ENCODE data around the gene MTFP1.

The MTFP1 gene

DNA sequence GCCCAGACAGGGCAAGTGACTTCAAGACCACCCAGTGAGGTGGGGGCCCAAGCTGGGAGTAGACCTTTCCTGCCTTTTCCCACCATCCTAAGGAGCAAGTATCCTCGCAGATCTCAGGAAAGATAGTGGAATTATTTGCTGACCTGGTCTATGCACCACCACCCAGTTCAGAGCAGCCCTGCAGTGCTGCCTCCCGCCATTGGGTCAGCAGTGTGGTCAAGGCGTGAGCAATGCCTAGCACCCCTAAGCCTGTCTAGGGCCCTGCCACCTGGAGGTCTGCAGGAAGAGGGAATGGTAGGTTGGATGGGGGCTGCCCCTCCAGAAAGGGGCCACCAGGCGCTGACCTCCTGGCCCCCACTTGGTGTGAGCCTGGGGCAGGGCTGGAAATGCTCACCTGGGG lies 6.5 kb downstream of the MTFP1 start:
- Histone ChIP-seq H3K4me3 (ENCODE audit: low read depth in 1 of 2, low read length in 2 of 2) (no peak overlapping the region), H3K27me3 (ENCODE audit: control insufficient read depth in 1 of 2, insufficient read depth in 2 of 2, low read length in 2 of 2) (no peaks in the 10 kb centered on the region), H3K36me3 (ENCODE audit: insufficient read depth, low read length) (no peaks in the 10 kb centered on the region), H3K27ac (ENCODE audit: low read depth, low read length) (no peak overlapping the region), H3K9me3 (ENCODE audit: low read length) (no peaks in the 10 kb centered on the region), H3K9ac (ENCODE audit: low read length) (no peak overlapping the region), H3K4me1 (ENCODE audit: insufficient read depth, low read length) (no peaks in the 10 kb centered on the region)

DNA sequence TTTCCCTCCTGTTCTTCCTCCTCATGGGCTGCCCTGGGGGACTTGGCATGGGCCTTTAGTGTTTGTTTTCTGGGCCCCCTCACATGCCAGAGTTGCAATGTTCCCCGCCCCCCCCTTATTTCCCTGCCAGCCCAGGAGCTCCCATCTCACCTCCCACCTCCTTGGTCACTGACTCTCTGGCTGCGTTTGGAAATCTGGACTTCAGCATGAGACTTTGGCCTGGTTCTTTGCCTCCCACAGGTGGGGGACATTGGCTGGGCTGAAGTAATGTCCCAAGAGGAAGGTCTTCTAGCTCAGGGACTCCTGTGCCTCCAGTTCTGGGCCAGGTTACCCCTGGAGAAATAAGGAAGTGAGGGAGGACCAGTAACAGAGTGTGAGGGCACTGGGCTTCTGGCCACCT lies 7.0 kb downstream of the MTFP1 start:
- H3K27ac ChIP-seq (ENCODE audit: low read depth, low read length), result no peak overlapping the region
- H3K9me3 ChIP-seq (ENCODE audit: low read length), result no peaks in the 10 kb centered on the region
- no peaks in the 10 kb centered on the region for H3K36me3 ChIP-seq (ENCODE audit: insufficient read depth, low read length)
- no peak overlapping the region for H3K9ac ChIP-seq (ENCODE audit: low read length)
- H3K4me1 ChIP-seq (ENCODE audit: insufficient read depth, low read length), result no peaks in the 10 kb centered on the region
- no peaks in the 10 kb centered on the region for H3K27me3 ChIP-seq (ENCODE audit: control insufficient read depth in 1 of 2, insufficient read depth in 2 of 2, low read length in 2 of 2)
- no peak overlapping the region for H3K4me3 ChIP-seq (ENCODE audit: low read depth in 1 of 2, low read length in 2 of 2)

GRCh38 chr22:30433227-30433626 lies 7.7 kb downstream of the MTFP1 start:
- Histone ChIP-seq H3K4me1 (ENCODE audit: insufficient read depth, low read length) (no peaks in the 10 kb centered on the region), H3K4me3 (ENCODE audit: low read depth in 1 of 2, low read length in 2 of 2) (no peak overlapping the region), H3K9ac (ENCODE audit: low read length) (no peak overlapping the region), H3K27ac (ENCODE audit: low read depth, low read length) (no peak overlapping the region), H3K9me3 (ENCODE audit: low read length) (no peaks in the 10 kb centered on the region), H3K27me3 (ENCODE audit: control insufficient read depth in 1 of 2, insufficient read depth in 2 of 2, low read length in 2 of 2) (no peaks in the 10 kb centered on the region), H3K36me3 (ENCODE audit: insufficient read depth, low read length) (no peaks in the 10 kb centered on the region)

GRCh38 chr22:30433773-30434172 lies 8.2 kb downstream of the MTFP1 start:
- H3K9ac ChIP-seq (ENCODE audit: low read length), result no peak overlapping the region
- no peak overlapping the region for H3K4me3 ChIP-seq (ENCODE audit: low read depth in 1 of 2, low read length in 2 of 2)

GRCh38 chr22:30434843-30435242 lies 9.3 kb downstream of the MTFP1 start:
- no peak overlapping the region for H3K9ac ChIP-seq (ENCODE audit: low read length)
- H3K27me3 ChIP-seq (ENCODE audit: control insufficient read depth in 1 of 2, insufficient read depth in 2 of 2, low read length in 2 of 2), result no peaks in the 10 kb centered on the region
- no peak overlapping the region for H3K4me3 ChIP-seq (ENCODE audit: low read depth in 1 of 2, low read length in 2 of 2)
- H3K9me3 ChIP-seq (ENCODE audit: low read length), result no peaks in the 10 kb centered on the region
- H3K27ac ChIP-seq (ENCODE audit: low read depth, low read length), result no peak overlapping the region
- H3K36me3 ChIP-seq (ENCODE audit: insufficient read depth, low read length), result no peaks in the 10 kb centered on the region
- H3K4me1 ChIP-seq (ENCODE audit: insufficient read depth, low read length), result no peaks in the 10 kb centered on the region

More at GRCh38 chr22:30433773-30434172, 8.2 kb downstream of the MTFP1 start:
- Histone ChIP-seq H3K27me3 (ENCODE audit: control insufficient read depth in 1 of 2, insufficient read depth in 2 of 2, low read length in 2 of 2) (no peaks in the 10 kb centered on the region), H3K27ac (ENCODE audit: low read depth, low read length) (no peak overlapping the region), H3K36me3 (ENCODE audit: insufficient read depth, low read length) (no peaks in the 10 kb centered on the region), H3K4me1 (ENCODE audit: insufficient read depth, low read length) (no peaks in the 10 kb centered on the region), H3K9me3 (ENCODE audit: low read length) (no peaks in the 10 kb centered on the region)

GRCh38 chr22:30435674-30436126 lies 10.1 kb downstream of the MTFP1 start:
- Histone ChIP-seq H3K27me3 (ENCODE audit: control insufficient read depth in 1 of 2, insufficient read depth in 2 of 2, low read length in 2 of 2) (no peaks in the 10 kb centered on the region), H3K4me1 (ENCODE audit: insufficient read depth, low read length) (no peaks in the 10 kb centered on the region), H3K27ac (ENCODE audit: low read depth, low read length) (no peak overlapping the region), H3K9me3 (ENCODE audit: low read length) (no peaks in the 10 kb centered on the region), H3K36me3 (ENCODE audit: insufficient read depth, low read length) (no peaks in the 10 kb centered on the region), H3K4me3 (ENCODE audit: low read depth in 1 of 2, low read length in 2 of 2) (no peak overlapping the region), H3K9ac (ENCODE audit: low read length) (no peak overlapping the region)

DNA sequence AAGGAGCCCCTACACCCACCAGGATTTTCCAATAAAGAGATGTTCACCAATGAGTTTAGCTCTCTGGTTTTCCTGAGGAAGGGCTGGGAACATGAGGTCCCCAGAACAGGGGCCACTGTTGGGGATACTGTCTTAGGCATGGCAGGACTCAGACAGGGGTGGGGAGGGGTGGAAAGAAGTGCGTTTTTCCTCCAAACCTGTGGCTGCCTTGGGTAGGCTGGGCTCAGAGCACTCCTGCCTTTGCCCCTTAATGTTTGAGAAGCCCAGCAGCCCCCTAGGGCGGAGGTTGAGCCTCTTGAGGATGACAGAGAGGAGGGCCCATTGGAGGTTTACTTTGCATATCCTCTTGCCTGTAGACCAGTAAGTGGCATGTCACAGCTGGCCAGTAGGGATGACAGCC lies 10.6 kb downstream of the MTFP1 start:
- Histone ChIP-seq H3K4me3 (ENCODE audit: low read depth in 1 of 2, low read length in 2 of 2) (no peak overlapping the region), H3K4me1 (ENCODE audit: insufficient read depth, low read length) (no peaks in the 10 kb centered on the region), H3K27me3 (ENCODE audit: control insufficient read depth in 1 of 2, insufficient read depth in 2 of 2, low read length in 2 of 2) (no peaks in the 10 kb centered on the region), H3K9ac (ENCODE audit: low read length) (no peak overlapping the region), H3K9me3 (ENCODE audit: low read length) (no peaks in the 10 kb centered on the region), H3K27ac (ENCODE audit: low read depth, low read length) (no peak overlapping the region), H3K36me3 (ENCODE audit: insufficient read depth, low read length) (no peaks in the 10 kb centered on the region)

- Histone ChIP-seq H3K36me3 (ENCODE audit: insufficient read depth, low read length) (no peaks in the 10 kb centered on the region), H3K9me3 (ENCODE audit: low read length) (no peaks in the 10 kb centered on the region), H3K4me1 (ENCODE audit: insufficient read depth, low read length) (no peaks in the 10 kb centered on the region), H3K27me3 (ENCODE audit: control insufficient read depth in 1 of 2, insufficient read depth in 2 of 2, low read length in 2 of 2) (no peaks in the 10 kb centered on the region), H3K9ac (ENCODE audit: low read length) (no peak overlapping the region), H3K4me3 (ENCODE audit: low read depth in 1 of 2, low read length in 2 of 2) (no peak overlapping the region), H3K27ac (ENCODE audit: low read depth, low read length) (no peak overlapping the region)
Measured at GRCh38 chr22:30438559-30438958, 13.0 kb downstream of the MTFP1 start.

- Histone ChIP-seq H3K4me3 (ENCODE audit: low read depth in 1 of 2, low read length in 2 of 2) (no peak overlapping the region), H3K27me3 (ENCODE audit: control insufficient read depth in 1 of 2, insufficient read depth in 2 of 2, low read length in 2 of 2) (no peaks in the 10 kb centered on the region), H3K9ac (ENCODE audit: low read length) (no peak overlapping the region)
Measured at GRCh38 chr22:30439226-30439625, 13.7 kb downstream of the MTFP1 start.

GRCh38 chr22:30439836-30440235 lies 14.3 kb downstream of the MTFP1 start:
- Histone ChIP-seq H3K27ac (ENCODE audit: low read depth, low read length) (no peak overlapping the region), H3K9me3 (ENCODE audit: low read length) (no peaks in the 10 kb centered on the region), H3K4me3 (ENCODE audit: low read depth in 1 of 2, low read length in 2 of 2) (no peak overlapping the region), H3K9ac (ENCODE audit: low read length) (no peak overlapping the region), H3K36me3 (ENCODE audit: insufficient read depth, low read length) (no peaks in the 10 kb centered on the region), H3K4me1 (ENCODE audit: insufficient read depth, low read length) (no peaks in the 10 kb centered on the region), H3K27me3 (ENCODE audit: control insufficient read depth in 1 of 2, insufficient read depth in 2 of 2, low read length in 2 of 2) (no peaks in the 10 kb centered on the region)

More at GRCh38 chr22:30439226-30439625, 13.7 kb downstream of the MTFP1 start:
- Histone ChIP-seq H3K27ac (ENCODE audit: low read depth, low read length) (no peak overlapping the region), H3K4me1 (ENCODE audit: insufficient read depth, low read length) (no peaks in the 10 kb centered on the region), H3K9me3 (ENCODE audit: low read length) (no peaks in the 10 kb centered on the region), H3K36me3 (ENCODE audit: insufficient read depth, low read length) (no peaks in the 10 kb centered on the region)

DNA sequence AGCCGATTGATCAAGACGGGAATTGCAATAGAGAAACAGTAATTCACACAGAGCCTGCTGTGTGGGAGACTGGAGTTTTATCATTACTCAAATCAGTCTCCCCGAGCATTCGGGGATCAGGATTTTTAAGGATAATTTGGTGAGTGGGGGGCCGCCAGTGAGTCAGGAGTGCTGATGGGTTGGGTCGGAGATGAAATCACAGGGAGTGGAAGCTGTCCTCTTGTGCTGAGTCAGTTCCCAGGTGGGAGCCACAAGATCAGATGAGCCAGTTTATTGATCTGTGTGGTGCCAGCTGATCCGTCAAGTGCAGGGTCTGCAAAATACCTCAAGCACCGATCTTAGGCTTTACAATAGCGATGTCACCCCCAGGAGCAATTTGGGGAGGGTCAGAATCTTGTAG lies 15.5 kb downstream of the MTFP1 start:
- H3K9ac ChIP-seq (ENCODE audit: low read length), result no peak overlapping the region
- no peak overlapping the region for H3K27ac ChIP-seq (ENCODE audit: low read depth, low read length)
- H3K4me1 ChIP-seq (ENCODE audit: insufficient read depth, low read length), result no peaks in the 10 kb centered on the region
- H3K9me3 ChIP-seq (ENCODE audit: low read length), result no peaks in the 10 kb centered on the region
- no peaks in the 10 kb centered on the region for H3K36me3 ChIP-seq (ENCODE audit: insufficient read depth, low read length)
- H3K27me3 ChIP-seq (ENCODE audit: control insufficient read depth in 1 of 2, insufficient read depth in 2 of 2, low read length in 2 of 2), result peaks cover 4 to 6% of the 10 kb centered on the region in 2 donors
- H3K4me3 ChIP-seq (ENCODE audit: low read depth in 1 of 2, low read length in 2 of 2), result no peak overlapping the region

- Histone ChIP-seq H3K4me1 (ENCODE audit: insufficient read depth, low read length) (no peaks in the 10 kb centered on the region), H3K9ac (ENCODE audit: low read length) (no peak overlapping the region), H3K27me3 (ENCODE audit: control insufficient read depth in 1 of 2, insufficient read depth in 2 of 2, low read length in 2 of 2) (peaks cover 6 to 13% of the 10 kb centered on the region in 2 donors), H3K4me3 (ENCODE audit: low read depth in 1 of 2, low read length in 2 of 2) (no peak overlapping the region), H3K27ac (ENCODE audit: low read depth, low read length) (no peak overlapping the region), H3K36me3 (ENCODE audit: insufficient read depth, low read length) (no peaks in the 10 kb centered on the region), H3K9me3 (ENCODE audit: low read length) (no peaks in the 10 kb centered on the region)
Measured at GRCh38 chr22:30444632-30445437, 19.3 kb downstream of the MTFP1 start.
